ENCODE results near the gene RPS6KB2. TPM values are rescaled to one million over a fixed set of nuclear protein-coding genes. Genes with fewer than 3 reads are reported as not detected.

RPS6KB2 gene
- total RNA-seq, 1 experiment from 2014 or later: 58.8 TPM

- no peak overlapping the region for H3K27ac ChIP-seq (ENCODE audit: low read depth, low read length, poor library complexity, severe bottlenecking)
- H3K27me3 ChIP-seq (replicated peaks; ENCODE audit: insufficient read depth, low read depth, low read length, poor library complexity): no peaks in the 10 kb centered on the region
- ChIA-PET CTCF (no interaction called here), POLR2A (ENCODE audit: low non-redundant PET) (no interaction called here)
- no peak overlapping the region for H3K4me3 ChIP-seq (ENCODE audit: low read depth, low read length, poor library complexity, severe bottlenecking)
- H3K36me3 ChIP-seq (ENCODE audit: insufficient read depth, low read length, poor library complexity, severe bottlenecking): peaks cover 33% of the 10 kb centered on the region
- H3K9me3 ChIP-seq (ENCODE audit: low read depth, low read length, poor library complexity, severe bottlenecking): no peaks in the 10 kb centered on the region
- intact Hi-C loops (cut with micrococcal nuclease; ENCODE audit: unreplicated experiment): no loop called here
- TF ChIP-seq, protein P1, sequence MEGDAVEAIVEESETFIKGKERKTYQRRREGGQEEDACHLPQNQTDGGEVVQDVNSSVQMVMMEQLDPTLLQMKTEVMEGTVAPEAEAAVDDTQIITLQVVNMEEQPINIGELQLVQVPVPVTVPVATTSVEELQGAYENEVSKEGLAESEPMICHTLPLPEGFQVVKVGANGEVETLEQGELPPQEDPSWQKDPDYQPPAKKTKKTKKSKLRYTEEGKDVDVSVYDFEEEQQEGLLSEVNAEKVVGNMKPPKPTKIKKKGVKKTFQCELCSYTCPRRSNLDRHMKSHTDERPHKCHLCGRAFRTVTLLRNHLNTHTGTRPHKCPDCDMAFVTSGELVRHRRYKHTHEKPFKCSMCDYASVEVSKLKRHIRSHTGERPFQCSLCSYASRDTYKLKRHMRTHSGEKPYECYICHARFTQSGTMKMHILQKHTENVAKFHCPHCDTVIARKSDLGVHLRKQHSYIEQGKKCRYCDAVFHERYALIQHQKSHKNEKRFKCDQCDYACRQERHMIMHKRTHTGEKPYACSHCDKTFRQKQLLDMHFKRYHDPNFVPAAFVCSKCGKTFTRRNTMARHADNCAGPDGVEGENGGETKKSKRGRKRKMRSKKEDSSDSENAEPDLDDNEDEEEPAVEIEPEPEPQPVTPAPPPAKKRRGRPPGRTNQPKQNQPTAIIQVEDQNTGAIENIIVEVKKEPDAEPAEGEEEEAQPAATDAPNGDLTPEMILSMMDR (conservative IDR thresholded peaks at IDR 0.05; ENCODE audit: low read depth, low read length): no peak
- no peak for TF ChIP-seq EZH2 (IDR thresholded peaks at IDR 0.05; ENCODE audit: borderline replicate concordance, low read depth, low read length, poor library complexity, severe bottlenecking)
- peaks cover 8% of the 10 kb centered on the region for H3K4me1 ChIP-seq (ENCODE audit: insufficient read depth, low read length, poor library complexity, severe bottlenecking)
- no TSS peak for BruUV-seq (replicated peaks)
- no peak for DNase-seq (ENCODE audit: low spot score)
Measured at GRCh38 chr11:67433536-67434394, 5.5 kb downstream of the RPS6KB2 start.

DNA sequence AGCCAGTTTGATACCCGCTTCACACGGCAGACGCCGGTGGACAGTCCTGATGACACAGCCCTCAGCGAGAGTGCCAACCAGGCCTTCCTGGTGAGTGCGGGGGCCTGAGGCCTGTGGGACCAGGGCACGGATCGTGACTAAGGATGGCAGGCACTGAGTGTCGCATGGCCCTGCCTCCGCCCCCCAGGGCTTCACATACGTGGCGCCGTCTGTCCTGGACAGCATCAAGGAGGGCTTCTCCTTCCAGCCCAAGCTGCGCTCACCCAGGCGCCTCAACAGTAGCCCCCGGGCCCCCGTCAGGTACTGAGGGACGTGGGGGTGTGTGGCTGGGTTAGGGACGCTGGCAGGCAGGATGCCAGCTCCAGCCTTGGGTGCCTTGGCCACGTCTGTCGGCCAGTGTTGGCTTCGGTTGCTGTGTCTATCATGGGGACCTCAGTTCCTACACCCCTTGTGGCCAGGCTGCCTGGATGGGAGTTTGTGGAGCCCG is 6.1 kb downstream of the RPS6KB2 start:
- intact Hi-C loops (cut with micrococcal nuclease; ENCODE audit: unreplicated experiment): no loop called here
- Histone ChIP-seq H3K4me3 (ENCODE audit: low read depth, low read length, poor library complexity, severe bottlenecking) (no peak overlapping the region), H3K27me3 (replicated peaks; ENCODE audit: insufficient read depth, low read depth, low read length, poor library complexity) (no peaks in the 10 kb centered on the region), H3K9me3 (ENCODE audit: low read depth, low read length, poor library complexity, severe bottlenecking) (no peaks in the 10 kb centered on the region), H3K36me3 (ENCODE audit: insufficient read depth, low read length, poor library complexity, severe bottlenecking) (peaks cover 34% of the 10 kb centered on the region), H3K27ac (ENCODE audit: low read depth, low read length, poor library complexity, severe bottlenecking) (no peak overlapping the region), H3K4me1 (ENCODE audit: insufficient read depth, low read length, poor library complexity, severe bottlenecking) (peaks cover 1% of the 10 kb centered on the region)
- ChIA-PET POLR2A (ENCODE audit: low non-redundant PET) (no interaction called here), CTCF (no interaction called here)
- no peak for TF ChIP-seq EZH2 (IDR thresholded peaks at IDR 0.05; ENCODE audit: borderline replicate concordance, low read depth, low read length, poor library complexity, severe bottlenecking)
- TF ChIP-seq, protein P1 (conservative IDR thresholded peaks at IDR 0.05; ENCODE audit: low read depth, low read length): no peak
- BruUV-seq (replicated peaks): no TSS peak
- DNase-seq (ENCODE audit: low spot score): no peak

DNA sequence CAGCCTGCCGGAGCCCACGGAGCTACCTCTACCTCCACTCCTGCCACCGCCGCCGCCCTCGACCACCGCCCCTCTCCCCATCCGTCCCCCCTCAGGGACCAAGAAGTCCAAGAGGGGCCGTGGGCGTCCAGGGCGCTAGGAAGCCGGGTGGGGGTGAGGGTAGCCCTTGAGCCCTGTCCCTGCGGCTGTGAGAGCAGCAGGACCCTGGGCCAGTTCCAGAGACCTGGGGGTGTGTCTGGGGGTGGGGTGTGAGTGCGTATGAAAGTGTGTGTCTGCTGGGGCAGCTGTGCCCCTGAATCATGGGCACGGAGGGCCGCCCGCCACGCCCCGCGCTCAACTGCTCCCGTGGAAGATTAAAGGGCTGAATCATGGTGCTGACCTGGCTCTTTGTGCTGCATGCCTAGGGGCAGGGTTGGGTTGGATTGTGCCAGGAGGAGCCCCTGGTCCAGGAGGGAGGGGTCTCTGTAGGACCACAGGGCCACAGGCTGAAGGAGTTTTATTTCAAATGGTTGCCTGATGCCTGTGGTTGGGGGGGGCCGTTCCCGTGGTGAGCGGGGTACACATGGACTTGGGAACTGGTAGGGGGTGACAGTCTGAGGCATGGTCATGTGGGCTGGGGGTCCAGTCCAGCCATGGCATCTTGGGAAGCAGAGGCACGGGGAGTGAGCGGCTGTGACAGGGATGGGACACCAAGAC is 6.9 kb downstream of the RPS6KB2 start:
- ChIA-PET CTCF (no interaction called here), POLR2A (ENCODE audit: low non-redundant PET) (no interaction called here)
- Histone ChIP-seq H3K4me1 (ENCODE audit: insufficient read depth, low read length, poor library complexity, severe bottlenecking) (no peaks in the 10 kb centered on the region), H3K36me3 (ENCODE audit: insufficient read depth, low read length, poor library complexity, severe bottlenecking) (peaks cover 34% of the 10 kb centered on the region), H3K27me3 (replicated peaks; ENCODE audit: insufficient read depth, low read depth, low read length, poor library complexity) (no peaks in the 10 kb centered on the region), H3K27ac (ENCODE audit: low read depth, low read length, poor library complexity, severe bottlenecking) (no peak overlapping the region), H3K9me3 (ENCODE audit: low read depth, low read length, poor library complexity, severe bottlenecking) (no peaks in the 10 kb centered on the region), H3K4me3 (ENCODE audit: low read depth, low read length, poor library complexity, severe bottlenecking) (no peak overlapping the region)
- BruUV-seq (replicated peaks): no TSS peak
- TF ChIP-seq, protein P1 (conservative IDR thresholded peaks at IDR 0.05; ENCODE audit: low read depth, low read length): no peak
- TF ChIP-seq EZH2 (IDR thresholded peaks at IDR 0.05; ENCODE audit: borderline replicate concordance, low read depth, low read length, poor library complexity, severe bottlenecking): no peak
- intact Hi-C loops (cut with micrococcal nuclease; ENCODE audit: unreplicated experiment): no loop called here
- DNase-seq (ENCODE audit: low spot score): no peak
